HG03025 (cell line): ENCODE measurements around the gene HDGF.

Source experiments
- ATAC-seq: cut with Tn5 transposase; IDR thresholded peaks from one replicate; pipeline ENCODE4 v1.9.1; 2021; ENCODE audit warnings: mild to moderate bottlenecking, moderate library complexity; ENCODE audit not compliant: unreplicated experiment, low FRiP score

HDGF gene

GRCh38 chr1:156747742-156748669 lies 3.5 kb downstream of the HDGF start:
- no peak for ATAC-seq

- ATAC-seq: no peak
Observed at GRCh38 chr1:156746728-156747631, 4.5 kb downstream of the HDGF start.

- ATAC-seq: no peak
Observed at GRCh38 chr1:156746406-156746727, 5.1 kb downstream of the HDGF start.

- no peak for ATAC-seq
Observed at GRCh38 chr1:156745881-156746280, 5.6 kb downstream of the HDGF start.

- no peak for ATAC-seq
Observed at GRCh38 chr1:156744786-156745419, 6.6 kb downstream of the HDGF start.

GRCh38 chr1:156744344-156744743 lies 7.1 kb downstream of the HDGF start:
- ATAC-seq: no peak

GRCh38 chr1:156743367-156744302 lies 7.8 kb downstream of the HDGF start:
- no peak for ATAC-seq

GRCh38 chr1:156742801-156743200 lies 8.7 kb downstream of the HDGF start:
- no peak for ATAC-seq

- no peak for ATAC-seq
Observed at GRCh38 chr1:156742017-156742416, 9.5 kb downstream of the HDGF start.

- ATAC-seq: no peak
Observed at GRCh38 chr1:156741481-156741983, 9.9 kb downstream of the HDGF start.

- peak; percentile 85 for ATAC-seq
Observed at GRCh38 chr1:156740741-156741480, 10.6 kb downstream of the HDGF start, which contains the start of gene MRPL24. TSS of gene MRPL24 (minus strand) at chr1:156741088. CDS start at chr1:156738704, 2,384 bp downstream.

- ATAC-seq: no peak
Observed at GRCh38 chr1:156740237-156740740, 11.2 kb downstream of the HDGF start.

- ATAC-seq: no peak
Observed at GRCh38 chr1:156738916-156739315, 12.6 kb downstream of the HDGF start.

GRCh38 chr1:156738407-156738806 lies 13.1 kb downstream of the HDGF start:
- ATAC-seq: no peak

- no peak for ATAC-seq
Observed at GRCh38 chr1:156733989-156734584, 17.4 kb downstream of the HDGF start.

GRCh38 chr1:156728599-156729462 lies 22.6 kb downstream of the HDGF start, which contains the start of gene ISG20L2:
TSS of gene ISG20L2 (minus strand) at chr1:156728766. CDS start at chr1:156727652, 1,114 bp downstream.
- peak; percentile 85 for ATAC-seq

- peak; percentile 44 for ATAC-seq
Observed at GRCh38 chr1:156727926-156728598, 23.4 kb downstream of the HDGF start, which contains the start of gene METTL25B. TSS of gene METTL25B (plus strand) at chr1:156728469. CDS start at chr1:156729105, 636 bp downstream.
